BLaER1 treated with 17β-estradiol and CSF1 and Interleukin-3, amounts not matched to agents 10 nM and 100 nM (cell line): ENCODE measurements around the gene LHFPL4.

Experiments used
- H3K27ac ChIP-seq, 11 experiments: shearing (Covaris generic); formaldehyde crosslinking; 2 replicates each; pipeline ENCODE4 v1.8.1; 2022
- H3K27me3 ChIP-seq, 11 experiments: shearing (Covaris generic); formaldehyde crosslinking; 2 replicates each; pipeline ENCODE4 v1.8.1; 2022
- H3K36me3 ChIP-seq, 11 experiments: shearing (Covaris generic); formaldehyde crosslinking; 2 replicates each; pipeline ENCODE4 v1.8.1; 2022
- H3K4me1 ChIP-seq, 10 experiments: shearing (Covaris generic); formaldehyde crosslinking; 2 replicates each; pipeline ENCODE4 v1.8.1; 2022
- H3K4me2 ChIP-seq, 11 experiments: shearing (Covaris generic); formaldehyde crosslinking; 2 replicates each; pipeline ENCODE4 v1.8.1; 2022
- H3K4me3 ChIP-seq, 10 experiments: shearing (Covaris generic); formaldehyde crosslinking; 2 replicates each; pipeline ENCODE4 v1.8.1; 2022
- H3K9ac ChIP-seq, 11 experiments: shearing (Covaris generic); formaldehyde crosslinking; 2 replicates each; pipeline ENCODE4 v1.8.1; 2022
- H3K9me3 ChIP-seq, 11 experiments: shearing (Covaris generic); formaldehyde crosslinking; replicated peaks in 1 of 11; 2 replicates each; pipeline ENCODE4 v1.8.1; 2022
- H4K20me1 ChIP-seq, 11 experiments: shearing (Covaris generic); formaldehyde crosslinking; 2 replicates each; pipeline ENCODE4 v1.8.1; 2022
- Cebpa-rat ChIP-seq, 11 experiments: shearing (Covaris generic); IDR thresholded peaks; 2 replicates each; pipeline ENCODE4 v1.8.1; 2022

The LHFPL4 gene

DNA sequence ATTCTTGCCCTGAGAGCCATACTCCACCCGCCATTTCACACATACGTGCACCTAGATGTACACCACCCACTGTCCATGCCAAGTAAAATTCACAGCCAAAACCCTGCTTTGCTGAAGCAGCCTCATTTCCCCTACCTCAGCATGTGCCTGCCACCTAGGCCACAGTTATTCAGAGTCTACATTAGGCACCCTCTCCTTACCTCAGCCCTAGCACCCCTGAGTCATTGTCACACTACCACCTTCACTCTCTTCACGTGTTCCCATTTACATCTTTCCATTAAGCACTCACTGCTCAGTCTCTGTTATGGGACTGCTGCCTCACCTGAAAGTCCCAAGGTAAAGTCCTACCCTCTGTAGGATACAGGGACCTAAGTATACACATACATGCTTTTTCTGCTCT lies 86.2 kb downstream of the LHFPL4 start:
- Histone ChIP-seq H4K20me1 (peaks cover 6 to 86% (median 48%) of the 10 kb centered on the region in 11 experiments; a peak in 19 of 22 replicates), H3K9ac (no peak overlapping the region), H3K36me3 (peaks cover 99 to 100% (median 100%) of the 10 kb centered on the region in 11 experiments), H3K4me2 (no peak overlapping the region), H3K27ac (no peak overlapping the region), H3K9me3 (no peaks in the 10 kb centered on the region), H3K27me3 (no peaks in the 10 kb centered on the region), H3K4me1 (no peaks in the 10 kb centered on the region), H3K4me3 (no peak overlapping the region)
- TF ChIP-seq Cebpa-rat (IDR thresholded peaks at IDR 0.05), result no peak

GRCh38 chr3:9455596-9456131 lies 98.0 kb downstream of the LHFPL4 start:
- Histone ChIP-seq H3K27ac (no peak overlapping the region), H3K4me1 (no peaks in the 10 kb centered on the region; a peak in 1 of 20 replicates), H4K20me1 (peaks cover 9 to 76% (median 23%) of the 10 kb centered on the region in 11 experiments; a peak in 21 of 22 replicates), H3K27me3 (no peaks in the 10 kb centered on the region), H3K4me2 (no peak overlapping the region), H3K9ac (no peak overlapping the region), H3K4me3 (no peak overlapping the region), H3K36me3 (peaks cover 90 to 100% (median 97%) of the 10 kb centered on the region in 11 experiments), H3K9me3 (no peaks in the 10 kb centered on the region)
- TF ChIP-seq Cebpa-rat (IDR thresholded peaks at IDR 0.05), result no peak

- Histone ChIP-seq H3K27ac (no peak overlapping the region), H3K4me2 (no peak overlapping the region), H3K27me3 (no peaks in the 10 kb centered on the region), H4K20me1 (peaks cover 16 to 95% (median 42%) of the 10 kb centered on the region in 11 experiments; a peak in 20 of 22 replicates), H3K36me3 (peaks cover 97 to 100% (median 100%) of the 10 kb centered on the region in 11 experiments), H3K4me3 (no peak overlapping the region), H3K9me3 (no peaks in the 10 kb centered on the region), H3K9ac (no peak overlapping the region), H3K4me1 (no peaks in the 10 kb centered on the region; a peak in 1 of 20 replicates)
- no peak for TF ChIP-seq Cebpa-rat (IDR thresholded peaks at IDR 0.05)
Measured at GRCh38 chr3:9452417-9452816, 101.2 kb downstream of the LHFPL4 start.

DNA sequence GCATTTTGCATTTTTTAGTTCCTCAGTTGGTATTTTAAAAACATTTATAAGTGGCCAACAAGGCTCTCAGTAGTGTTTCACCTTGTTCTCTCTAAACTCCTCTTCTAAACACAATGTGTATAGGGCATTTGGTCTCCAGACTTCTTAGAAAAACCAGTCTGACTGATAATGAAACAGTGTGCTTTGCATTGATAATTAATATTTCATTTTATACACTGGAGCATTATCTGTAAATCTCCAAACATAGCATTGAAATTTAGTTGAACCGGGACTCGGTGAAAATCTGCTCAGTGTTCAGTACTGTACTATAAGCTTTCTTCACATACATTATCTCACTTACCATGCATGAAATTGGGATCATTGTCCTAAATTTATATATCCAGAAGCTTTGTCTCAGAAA lies 102.6 kb downstream of the LHFPL4 start:
- Histone ChIP-seq H3K27me3 (no peaks in the 10 kb centered on the region), H3K9me3 (no peaks in the 10 kb centered on the region), H4K20me1 (peaks cover 16 to 86% (median 44%) of the 10 kb centered on the region in 11 experiments; a peak in 20 of 22 replicates), H3K4me1 (no peaks in the 10 kb centered on the region; a peak in 1 of 20 replicates), H3K9ac (no peak overlapping the region), H3K36me3 (peaks cover 98 to 100% (median 100%) of the 10 kb centered on the region in 11 experiments), H3K27ac (no peak overlapping the region), H3K4me3 (no peak overlapping the region), H3K4me2 (no peak overlapping the region)
- no peak for TF ChIP-seq Cebpa-rat (IDR thresholded peaks at IDR 0.05)

DNA sequence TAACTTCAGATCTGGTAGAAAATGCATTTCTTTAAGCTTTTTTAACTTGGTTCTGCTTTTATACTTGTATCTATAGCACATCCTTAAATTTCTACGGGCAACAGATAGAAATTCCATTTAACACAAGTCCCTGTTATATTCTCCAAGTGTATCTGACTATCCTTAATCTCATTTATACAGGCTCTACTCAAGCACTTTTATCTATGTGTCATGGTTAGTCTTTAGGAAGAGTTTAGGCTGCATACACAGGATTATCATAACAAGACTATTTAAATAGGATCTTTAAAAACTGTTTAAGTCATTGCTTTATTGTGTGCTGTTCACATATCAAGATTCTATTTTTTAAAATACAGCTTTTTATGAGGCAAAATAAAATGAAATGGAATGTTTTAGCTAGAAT lies 103.5 kb downstream of the LHFPL4 start:
- H3K4me3 ChIP-seq, result no peak overlapping the region
- H3K9me3 ChIP-seq, result no peaks in the 10 kb centered on the region
- H3K9ac ChIP-seq, result no peak overlapping the region
- no peak overlapping the region for H3K4me2 ChIP-seq
- H3K27me3 ChIP-seq, result no peaks in the 10 kb centered on the region
- H3K27ac ChIP-seq, result no peak overlapping the region
- no peaks in the 10 kb centered on the region; a peak in 1 of 20 replicates for H3K4me1 ChIP-seq
- H4K20me1 ChIP-seq, result peaks cover 16 to 83% (median 44%) of the 10 kb centered on the region in 11 experiments; a peak in 20 of 22 replicates
- no peak for TF ChIP-seq Cebpa-rat (IDR thresholded peaks at IDR 0.05)
- peaks cover 99 to 100% (median 100%) of the 10 kb centered on the region in 11 experiments for H3K36me3 ChIP-seq

DNA sequence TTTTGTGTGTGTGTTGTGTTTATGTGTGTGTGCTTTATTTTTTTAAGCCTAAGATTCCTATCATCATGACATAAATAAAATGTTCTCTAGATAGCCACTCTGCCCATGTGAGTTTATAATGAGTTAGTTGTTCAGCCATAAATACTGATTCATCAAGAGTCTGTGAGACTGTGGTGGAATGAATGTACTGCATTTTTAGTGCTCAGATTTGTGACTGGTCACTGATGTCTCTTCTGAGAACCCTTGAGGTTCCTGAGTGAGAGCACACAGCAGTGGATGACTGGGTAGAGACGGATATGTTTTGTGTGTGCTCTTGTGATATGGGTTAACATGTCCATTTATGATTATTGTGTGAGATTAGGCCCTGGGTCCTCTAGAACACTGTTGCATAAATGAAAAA lies 105.0 kb downstream of the LHFPL4 start:
- H3K9me3 ChIP-seq, result no peaks in the 10 kb centered on the region
- H3K27ac ChIP-seq, result no peak overlapping the region
- H3K36me3 ChIP-seq, result peaks cover 99 to 100% (median 100%) of the 10 kb centered on the region in 11 experiments
- no peak overlapping the region for H3K4me2 ChIP-seq
- H4K20me1 ChIP-seq, result peaks cover 16 to 80% (median 48%) of the 10 kb centered on the region in 11 experiments; a peak in 20 of 22 replicates
- no peak for TF ChIP-seq Cebpa-rat (IDR thresholded peaks at IDR 0.05)
- H3K4me1 ChIP-seq, result no peaks in the 10 kb centered on the region; a peak in 1 of 20 replicates
- H3K4me3 ChIP-seq, result no peak overlapping the region
- H3K9ac ChIP-seq, result no peak overlapping the region
- H3K27me3 ChIP-seq, result no peaks in the 10 kb centered on the region
